IMR-90 (cell line): Measurements from ENCODE around the gene NEAT1. TPM values are rescaled to one million over a fixed set of nuclear protein-coding genes. Genes with fewer than 3 reads are reported as not detected.

ENCODE experiments used
- ATAC-seq: fragments of 200-7000 bp; cut with Tn5 transposase; 2 replicates; pipeline ENCODE4 v1.9.1; 2020; ENCODE audit warnings: low read depth, mild to moderate bottlenecking, moderate library complexity
- BruUV-seq: library from RNA; stranded (reverse); fragments of 400-500 nt; replicated peaks from 2 replicates; lab custom pipeline; 2021; lab: Mats Ljungman, UMichigan
- CTCF ChIA-PET: fragments of 300-600 bp; formaldehyde crosslinking; extraction: SDS; loops from one replicate; lab custom pipeline; 2021; ENCODE audit warnings: antibody characterized with exemption; lab: Yijun Ruan, JAX
- POLR2A ChIA-PET: fragments of 300-600 bp; sonication (Branson Sonifier 250); formaldehyde crosslinking; loops from one replicate; lab custom pipeline; 2022; ENCODE audit warnings: antibody characterized with exemption; ENCODE audit not compliant: unreplicated experiment; lab: Charles Lee
- DNase-seq: peaks from one replicate; pipeline ENCODE4 v3.0.0; 2013
- H2AFZ ChIP-seq: replicated peaks from 2 replicates; pipeline ENCODE3; 2013; ENCODE audit warnings: low read length, mild to moderate bottlenecking; ENCODE audit not compliant: poor library complexity
- H2AK5ac ChIP-seq: 2 replicates; pipeline ENCODE4 v1.6.1; 2013; ENCODE audit warnings: low read depth, low read length, inconsistent platforms
- H2AK9ac ChIP-seq: replicated peaks from 2 replicates; pipeline ENCODE3; 2013; ENCODE audit warnings: mild to moderate bottlenecking, low read depth, low read length, moderate library complexity; ENCODE audit not compliant: poor library complexity
- H2BK120ac ChIP-seq: 2 replicates; pipeline ENCODE4 v1.6.1; 2013; ENCODE audit warnings: low read depth, low read length, inconsistent platforms
- H2BK15ac ChIP-seq: 3 replicates; pipeline ENCODE4 v1.6.1; 2013; ENCODE audit warnings: low read depth, low read length, inconsistent platforms
- H2BK20ac ChIP-seq: 2 replicates; pipeline ENCODE4 v1.6.1; 2013; ENCODE audit warnings: low read depth, mild to moderate bottlenecking, inconsistent platforms, low read length, moderate library complexity
- H2BK5ac ChIP-seq: 2 replicates; pipeline ENCODE4 v1.6.1; 2013; ENCODE audit warnings: mild to moderate bottlenecking, low read depth, low read length, inconsistent platforms; ENCODE audit not compliant: poor library complexity, severe bottlenecking
- H3K14ac ChIP-seq: replicated peaks from 2 replicates; pipeline ENCODE4 v1.6.1; 2013; ENCODE audit warnings: low read depth, low read length, inconsistent platforms
- H3K18ac ChIP-seq: 2 replicates; pipeline ENCODE4 v1.6.1; 2013; ENCODE audit warnings: low read depth, low read length, control low read depth
- H3K23ac ChIP-seq: 2 replicates; pipeline ENCODE4 v1.6.1; 2013; ENCODE audit warnings: low read depth, low read length, inconsistent platforms
- H3K27ac ChIP-seq: 2 replicates; pipeline ENCODE4 v1.5.1; 2013; ENCODE audit warnings: mild to moderate bottlenecking, control low read depth, low read length; ENCODE audit not compliant: insufficient read depth
- H3K27me3 ChIP-seq: 2 replicates; pipeline ENCODE4 v1.6.1; 2013; ENCODE audit warnings: low read length; ENCODE audit not compliant: control insufficient read depth, insufficient read depth
- H3K36me3 ChIP-seq: 2 replicates; pipeline ENCODE4 v1.6.1; 2013; ENCODE audit warnings: low read length, mixed read lengths; ENCODE audit not compliant: control insufficient read depth, insufficient read depth
- H3K4ac ChIP-seq: 2 replicates; pipeline ENCODE4 v1.6.1; 2013; ENCODE audit warnings: low read depth, low read length, inconsistent platforms
- H3K4me1 ChIP-seq: 2 replicates; pipeline ENCODE4 v1.6.1; 2013; ENCODE audit warnings: low read length, mixed read lengths; ENCODE audit not compliant: control insufficient read depth, insufficient read depth
- H3K4me2 ChIP-seq: 2 replicates; pipeline ENCODE4 v1.6.1; 2013; ENCODE audit warnings: low read depth, mild to moderate bottlenecking, control low read depth, low read length, moderate library complexity
- H3K4me3 ChIP-seq: 2 replicates; pipeline ENCODE4 v1.5.1; 2013; ENCODE audit warnings: low read depth, mild to moderate bottlenecking, control low read depth, low read length, moderate library complexity; ENCODE audit not compliant: insufficient read depth
- H3K56ac ChIP-seq: 2 replicates; pipeline ENCODE4 v1.6.1; 2013; ENCODE audit warnings: low read length, inconsistent platforms; ENCODE audit not compliant: insufficient read depth; ENCODE audit errors: extremely low read depth
- H3K79me1 ChIP-seq, 2 experiments: 2 replicates each; pipeline ENCODE4 v1.6.1; 2013; ENCODE audit warnings: low read length in 2 of 2, inconsistent platforms in 1 of 2, low read depth in 1 of 2
- H3K9ac ChIP-seq: 2 replicates; pipeline ENCODE4 v1.6.1; 2013; ENCODE audit warnings: low read depth, low read length, control low read depth
- H3K9me1 ChIP-seq: 2 replicates; pipeline ENCODE4 v1.6.1; 2013; ENCODE audit warnings: low read length, inconsistent platforms; ENCODE audit not compliant: insufficient read depth
- H3K9me3 ChIP-seq: 2 replicates; pipeline ENCODE4 v1.6.1; 2013; ENCODE audit warnings: low read length; ENCODE audit not compliant: control insufficient read depth, insufficient read depth
- H4K20me1 ChIP-seq: 2 replicates; pipeline ENCODE4 v1.6.1; 2013; ENCODE audit warnings: low read length, inconsistent platforms; ENCODE audit not compliant: insufficient read depth
- H4K5ac ChIP-seq: 2 replicates; pipeline ENCODE4 v1.6.1; 2013; ENCODE audit warnings: mild to moderate bottlenecking, low read depth, low read length, control low read depth
- H4K8ac ChIP-seq, 2 experiments: 2 replicates each; pipeline ENCODE4 v1.6.1; 2013; ENCODE audit warnings: low read depth in 2 of 2, low read length in 2 of 2, control low read depth in 1 of 2, inconsistent platforms in 1 of 2
- H4K91ac ChIP-seq: 2 replicates; pipeline ENCODE4 v1.6.1; 2013; ENCODE audit warnings: low read depth, low read length, inconsistent platforms; ENCODE audit not compliant: insufficient read depth
- MAZ ChIP-seq: IDR thresholded peaks from 2 replicates; pipeline ENCODE4 v1.6.1; 2012; ENCODE audit warnings: low read depth, mild to moderate bottlenecking, low read length, improper control_type of control experiment, moderate library complexity, borderline replicate concordance
- NFE2L2 ChIP-seq: fragments of 150-350 bp; IDR thresholded peaks from 2 replicates; pipeline ENCODE4 v1.6.1; 2016; ENCODE audit warnings: low read depth, mild to moderate bottlenecking, low read length
- POLR2A ChIP-seq: IDR thresholded peaks from 2 replicates; pipeline ENCODE4 v1.6.1; 2012; ENCODE audit warnings: mild to moderate bottlenecking, low read depth, low read length
- RAD21 ChIP-seq: IDR thresholded peaks from 2 replicates; pipeline ENCODE4 v1.6.1; 2012; ENCODE audit warnings: low read length, improper control_type of control experiment
- USF2 ChIP-seq: fragments of 150-350 bp; IDR thresholded peaks from 2 replicates; pipeline ENCODE4 v1.6.1; 2017; ENCODE audit warnings: mild to moderate bottlenecking, antibody characterized with exemption, low read length, low read depth
- WGBS, 2 experiments: methylation state at CpG; one replicate each; pipeline versions ENCODE4 v1.1.5 to v1.1.7; 2013; ENCODE audit warnings: missing lambda C conversion rate in 2 of 2; ENCODE audit not compliant: insufficient read length in 1 of 2; ENCODE audit errors: extremely low coverage in 2 of 2; 5-methylcytosine and 5-hydroxymethylcytosine counted together
- dilution Hi-C: fragments of 300-500 bp; cut with HindIII; formaldehyde crosslinking; loops from one replicate; pipeline ENCODE4 v1.14.3; 2018; ENCODE audit warnings: low sequenced_read_pairs; ENCODE audit not compliant: unreplicated experiment
- in situ Hi-C: fragments of 300-500 bp; cut with MboI; formaldehyde crosslinking; loops from 3 replicates; pipeline ENCODE4 v1.14.3; 2019; ENCODE audit warnings: low sequenced_read_pairs, inconsistent platforms, mixed read lengths
- intact Hi-C: fragments of 100-400 bp; cut with micrococcal nuclease; formaldehyde crosslinking; loops from 2 replicates; pipeline ENCODE4 v1.10.0; 2022
- polyA plus RNA-seq, 3 experiments: library from polyadenylated mRNA; depleted of rRNA; stranded (reverse); fragments of >200 nt; gene quantifications; 2 replicates each; pipeline ENCODE4 v1.2.3, GENCODE V29; 2012; ENCODE audit warnings: low replicate concordance in 1 of 3
- total RNA-seq: library from RNA; depleted of rRNA; stranded (reverse); fragments of >200 nt; gene quantifications from 2 replicates; pipeline ENCODE4 v1.2.3, GENCODE V29; 2012

Gene NEAT1
- total and polyA plus RNA-seq, 2 of the 4 experiments (the other 2 are of a cell fraction): 30.1 to 114 TPM

- WGBS, 2 experiments: 95% methylated on average over 5 of the region's 16 CpGs; no CpG with 5 or more reads in 1 of the 2 experiments
- Histone ChIP-seq H3K18ac (no peak overlapping the region), H4K5ac (no peak overlapping the region), H3K14ac (no peak overlapping the region), H4K8ac (peak overlapping the region in 1 of 2 experiments; percentile 42; a peak in 2 of 4 replicates), H2BK15ac (0 out of 3 replicates have a peak overlapping the region, but pooled peaks have one; percentile 25), H2BK20ac (peak overlapping the region; percentile 50; the same call in 1 of the 2 replicates), H3K4me1 (peaks cover 24% of the 10 kb centered on the region), H3K27ac (no peak overlapping the region), H3K56ac (no peak overlapping the region), H3K36me3 (no peaks in the 10 kb centered on the region), H2AK9ac (peak overlapping the region; percentile 23), H4K91ac (peak overlapping the region; percentile 23), H3K4ac (peak overlapping the region; percentile 99), H3K9ac (no peak overlapping the region), H3K23ac (no peak overlapping the region), H2BK5ac (no peak overlapping the region), H3K9me3 (no peaks in the 10 kb centered on the region), H2AK5ac (peak overlapping the region; percentile 88), H4K20me1 (peaks cover 6% of the 10 kb centered on the region), H3K4me3 (no peak overlapping the region), H3K27me3 (no peaks in the 10 kb centered on the region), H3K9me1 (peaks cover 24% of the 10 kb centered on the region), H2BK120ac (peak overlapping the region; percentile 44), H3K4me2 (no peak overlapping the region), H2AFZ (peak overlapping the region; percentile 8), H3K79me1 (peaks cover 10 to 49% of the 10 kb centered on the region in 2 experiments)
- no peak for ATAC-seq
- POLR2A ChIA-PET: interaction anchor here (1.7 to 4.7 kb wide), 2 partner anchors 42 to 119 kb away, joined by 5 to 32 read pairs; partner anchors contain the start of genes MALAT1 and NEAT1
- TF ChIP-seq MAZ (no peak), NFE2L2 (no peak), RAD21 (no peak), POLR2A (no peak), USF2 (no peak)
- in situ Hi-C loops: no loop called here
- dilution Hi-C loops: no loop called here
- DNase-seq: no peak
- CTCF ChIA-PET: interaction anchor here (0.5 kb wide), 1 partner anchor 14 kb away, joined by 3 read pairs; no protein-coding TSS in a partner anchor
- BruUV-seq: no TSS peak
- intact Hi-C loops: loop anchor here (5.0 kb wide), 1 partner anchor 192 kb away; the partner anchor contains the start of genes FAM89B and ZNRD2
Measured at GRCh38 chr11:65380460-65381119, 42.0 kb upstream of the NEAT1 start.
